ENCODE data around the gene PIGR. TPM values are rescaled to one million over a fixed set of nuclear protein-coding genes. Genes with fewer than 3 reads are reported as not detected.

The PIGR gene
- total and polyA plus RNA-seq, 8 donors: 0.11 to 587 (median 0.22) TPM

DNA sequence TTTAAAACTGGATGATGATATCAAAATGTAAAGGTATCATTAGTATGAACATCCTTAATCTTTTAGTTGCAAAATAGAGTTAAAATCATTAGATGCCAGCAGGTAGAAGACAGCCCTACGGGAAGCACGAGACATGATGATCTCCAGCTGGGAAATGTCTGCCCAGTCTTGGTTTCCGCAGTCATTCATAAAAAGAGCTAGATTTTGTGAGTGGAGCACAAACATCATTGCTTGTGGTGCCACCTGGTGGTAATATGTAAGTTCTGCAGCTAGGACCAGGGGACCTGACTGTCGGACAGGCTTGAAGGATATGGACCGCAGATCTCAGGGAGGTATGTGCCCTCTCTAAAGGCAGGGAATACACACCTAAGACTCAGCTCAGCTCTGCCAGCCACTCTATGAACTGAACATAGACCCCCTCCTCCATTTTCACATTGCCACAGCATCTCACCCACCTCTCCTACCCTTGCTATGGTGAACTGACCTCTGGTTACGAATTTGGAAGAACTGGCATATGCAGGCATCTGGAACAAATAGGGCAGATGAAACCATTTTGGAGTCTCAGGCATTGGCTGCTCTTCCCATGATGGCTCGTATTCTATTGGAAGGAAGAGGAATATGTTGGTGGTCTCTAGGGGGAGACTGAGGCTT, 33.7 kb downstream of the PIGR start:
- no peak overlapping the region for H3K4me3 ChIP-seq
- H3K4me1 ChIP-seq: peaks cover 4 to 43% of the 10 kb centered on the region in 2 donors
- no peaks in the 10 kb centered on the region for H3K36me3 ChIP-seq
- intact Hi-C loops (cut with DNase I): loop anchor here in 1 of 2 donors (5.0 kb wide), 1 partner anchor 95 kb away; no protein-coding TSS in a partner anchor
- DNase-seq (peak in 2 of 4 donors; percentile 64 to 81), ATAC-seq (peak; percentile 54)
- H3K27ac ChIP-seq: no peak overlapping the region
- H3K27me3 ChIP-seq: peaks cover 7 to 35% of the 10 kb centered on the region in 2 donors
- TF ChIP-seq, protein P1, sequence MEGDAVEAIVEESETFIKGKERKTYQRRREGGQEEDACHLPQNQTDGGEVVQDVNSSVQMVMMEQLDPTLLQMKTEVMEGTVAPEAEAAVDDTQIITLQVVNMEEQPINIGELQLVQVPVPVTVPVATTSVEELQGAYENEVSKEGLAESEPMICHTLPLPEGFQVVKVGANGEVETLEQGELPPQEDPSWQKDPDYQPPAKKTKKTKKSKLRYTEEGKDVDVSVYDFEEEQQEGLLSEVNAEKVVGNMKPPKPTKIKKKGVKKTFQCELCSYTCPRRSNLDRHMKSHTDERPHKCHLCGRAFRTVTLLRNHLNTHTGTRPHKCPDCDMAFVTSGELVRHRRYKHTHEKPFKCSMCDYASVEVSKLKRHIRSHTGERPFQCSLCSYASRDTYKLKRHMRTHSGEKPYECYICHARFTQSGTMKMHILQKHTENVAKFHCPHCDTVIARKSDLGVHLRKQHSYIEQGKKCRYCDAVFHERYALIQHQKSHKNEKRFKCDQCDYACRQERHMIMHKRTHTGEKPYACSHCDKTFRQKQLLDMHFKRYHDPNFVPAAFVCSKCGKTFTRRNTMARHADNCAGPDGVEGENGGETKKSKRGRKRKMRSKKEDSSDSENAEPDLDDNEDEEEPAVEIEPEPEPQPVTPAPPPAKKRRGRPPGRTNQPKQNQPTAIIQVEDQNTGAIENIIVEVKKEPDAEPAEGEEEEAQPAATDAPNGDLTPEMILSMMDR (IDR thresholded peaks at IDR 0.05): peak; percentile 81 to 94
- H3K9me3 ChIP-seq: no peaks in the 10 kb centered on the region

DNA sequence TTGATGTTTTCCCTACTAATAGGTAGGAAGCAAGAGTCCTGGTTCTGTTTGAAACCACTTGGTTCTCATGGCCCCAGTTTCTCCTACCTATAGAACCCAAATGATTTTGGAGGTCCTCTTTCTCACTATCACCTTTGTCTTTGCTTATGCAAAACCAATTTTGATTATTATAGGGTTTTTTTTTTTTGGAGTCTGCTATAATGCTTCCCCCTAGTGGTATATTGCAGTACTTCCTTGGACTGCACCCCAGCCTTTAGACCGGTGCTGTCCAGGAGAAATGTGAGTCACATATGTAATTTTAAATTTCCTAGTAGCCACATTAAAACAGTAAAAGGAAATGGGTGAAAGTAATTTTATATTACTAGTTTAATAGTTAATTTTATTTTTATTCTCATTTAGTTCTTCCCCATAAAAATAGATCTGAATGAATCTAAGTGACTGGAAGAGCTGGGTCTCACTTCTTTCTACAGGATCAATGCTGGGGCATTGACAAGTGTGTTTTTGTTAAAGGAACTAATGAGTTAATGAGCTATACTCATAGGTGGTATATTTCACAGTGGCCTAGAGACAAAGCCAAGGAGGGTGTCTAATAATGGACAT, 35.1 kb downstream of the PIGR start:
- Histone ChIP-seq H3K27ac (no peak overlapping the region), H3K4me3 (no peak overlapping the region), H3K36me3 (no peaks in the 10 kb centered on the region), H3K9me3 (no peaks in the 10 kb centered on the region), H3K27me3 (peaks cover 7 to 40% of the 10 kb centered on the region in 2 donors), H3K4me1 (peaks cover 4 to 43% of the 10 kb centered on the region in 2 donors)
- DNase-seq (peak in 1 of 4 donors; percentile 54), ATAC-seq (peak; percentile 50)
- intact Hi-C loops (cut with DNase I): loop anchor here in 1 of 2 donors (5.0 kb wide), 1 partner anchor 94 kb away; no protein-coding TSS in a partner anchor
- TF ChIP-seq, protein P1 (IDR thresholded peaks at IDR 0.05): peak; percentile 92 to 96

DNA sequence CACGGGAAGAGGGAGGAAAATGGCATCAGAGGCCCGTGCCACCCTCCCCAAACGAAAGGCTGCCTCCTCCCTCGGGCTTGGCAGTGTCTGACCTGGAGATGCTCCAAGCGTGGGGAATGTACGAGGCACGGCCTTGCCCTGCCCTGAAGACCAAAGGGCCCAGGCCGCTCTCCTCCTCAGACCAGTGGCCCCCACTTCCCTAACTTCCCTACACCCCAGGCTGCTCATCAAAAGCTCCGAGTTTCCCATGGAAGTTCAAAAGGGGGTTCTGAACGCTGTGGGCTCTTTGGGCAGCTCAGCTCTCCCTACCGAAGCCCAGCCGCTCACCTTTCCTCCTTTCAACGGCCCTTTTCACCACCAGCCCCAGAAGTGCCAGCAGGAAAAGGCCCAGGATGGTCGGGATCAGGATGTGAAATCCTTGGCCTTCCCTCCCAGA, 36.4 kb downstream of the PIGR start:
- H3K4me1 ChIP-seq: peaks cover 4 to 43% of the 10 kb centered on the region in 2 donors
- no peaks in the 10 kb centered on the region for H3K36me3 ChIP-seq
- H3K27me3 ChIP-seq: peaks cover 7 to 40% of the 10 kb centered on the region in 2 donors
- TF ChIP-seq, protein P1 (IDR thresholded peaks at IDR 0.05): no peak
- H3K4me3 ChIP-seq: peak overlapping the region; percentile 32 to 42
- H3K27ac ChIP-seq: peak overlapping the region; percentile 48 to 73
- intact Hi-C loops (cut with DNase I): loop anchor here in 1 of 2 donors (5.0 kb wide), 1 partner anchor 93 kb away; no protein-coding TSS in a partner anchor
- ATAC-seq: peak; percentile 10
- no peak for DNase-seq
- H3K9me3 ChIP-seq: no peaks in the 10 kb centered on the region

DNA sequence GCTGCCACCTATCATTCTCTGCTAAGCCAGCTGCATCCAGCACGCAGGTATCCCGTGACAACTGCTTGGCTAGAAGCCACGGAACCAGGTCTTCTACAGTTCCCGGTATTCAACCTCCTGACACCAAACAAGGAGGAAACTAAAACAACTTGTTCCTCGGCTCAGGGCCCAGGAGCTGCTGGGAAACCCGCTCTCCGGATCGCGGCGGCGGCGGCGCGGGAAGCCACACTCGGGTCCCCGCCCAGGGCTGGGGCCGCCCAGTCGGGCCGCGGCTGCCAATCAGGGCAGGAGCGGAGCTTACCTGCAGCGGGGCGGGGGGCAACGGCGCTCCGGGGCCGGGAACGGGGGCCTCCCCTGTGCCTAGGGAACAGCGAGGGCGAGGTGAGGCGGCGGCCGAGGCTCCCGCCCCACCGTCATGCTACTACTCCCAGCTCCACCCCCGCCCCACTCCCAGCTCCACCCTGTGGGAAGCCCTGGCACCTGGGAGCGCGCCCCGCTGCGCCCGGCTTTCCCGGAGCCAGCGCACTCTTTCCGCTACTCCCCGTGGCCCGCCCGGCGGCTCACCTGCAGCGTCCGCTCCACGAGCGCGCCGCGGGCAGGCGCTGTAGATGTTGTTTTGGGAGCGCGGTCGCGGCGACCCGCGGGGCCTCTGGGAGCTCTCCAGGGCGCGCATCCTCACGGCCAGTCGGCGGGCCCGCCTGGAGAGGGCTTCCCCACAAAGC, 36.9 kb downstream of the PIGR start:
- peak; percentile 87 for ATAC-seq
- intact Hi-C loops (cut with DNase I): no loop called here

More for the DNA sequence above, 36.9 kb downstream of the PIGR start:
- TF ChIP-seq, protein P1 (IDR thresholded peaks at IDR 0.05): no peak
- no peaks in the 10 kb centered on the region for H3K9me3 ChIP-seq
- H3K27ac ChIP-seq: peak overlapping the region; percentile 48 to 73
- peak in 3 of 4 donors; percentile 78 to 94 (median 83) for DNase-seq
- peaks cover 4 to 43% of the 10 kb centered on the region in 2 donors for H3K4me1 ChIP-seq
- H3K27me3 ChIP-seq: peaks cover 7 to 40% of the 10 kb centered on the region in 2 donors
- peak overlapping the region; percentile 32 to 42 for H3K4me3 ChIP-seq
- no peaks in the 10 kb centered on the region for H3K36me3 ChIP-seq
